Right lobe of liver (tissue), 4 donors: ENCODE measurements around the gene PHF2.

ENCODE experiments used
- POLR2A ChIP-seq: fragments of 450-650 bp; IDR thresholded peaks from one replicate; pipeline ENCODE4 v1.6.1; 2017; ENCODE audit warnings: antibody characterized with exemption, mild to moderate bottlenecking
- TF ChIP-seq, protein P1 (sequence below), 4 donors: fragments of 200-600 bp in 3 of 4; fragments of 450-650 bp in 1 of 4; IDR thresholded peaks; one replicate each; pipeline versions ENCODE4 v1.5.1 to v1.8.0; 2016 to 2022; ENCODE audit warnings: antibody characterized with exemption in 4 of 4, mild to moderate bottlenecking in 2 of 4
- donor health status: DM: no; HTN: no; CAD: no.
- donor health status: DM: no; HTN: no; CAD: no.
- donor health status: DM: no; HTN: yes; CAD: no.

DNA sequence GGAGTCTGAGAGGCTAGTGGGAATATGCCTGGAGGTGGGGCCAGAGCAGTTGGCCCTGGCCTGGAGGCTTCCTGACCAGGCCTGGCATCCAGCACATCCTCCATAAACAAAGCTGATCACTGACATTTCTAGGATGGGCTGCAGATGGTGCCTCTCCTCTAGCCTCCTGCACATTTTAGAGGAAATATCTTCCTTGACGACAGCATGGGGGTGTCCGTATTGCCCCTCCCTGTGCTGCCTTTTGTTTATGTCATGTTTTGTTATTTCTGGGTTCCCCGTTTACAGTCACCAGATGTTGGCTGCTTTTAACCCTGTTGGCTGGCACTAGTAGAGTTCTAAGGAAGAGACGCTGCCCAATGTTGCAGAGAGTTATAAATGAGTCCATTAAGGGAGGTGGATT lies 148.5 kb downstream of the PHF2 start:
- TF ChIP-seq, protein P1, sequence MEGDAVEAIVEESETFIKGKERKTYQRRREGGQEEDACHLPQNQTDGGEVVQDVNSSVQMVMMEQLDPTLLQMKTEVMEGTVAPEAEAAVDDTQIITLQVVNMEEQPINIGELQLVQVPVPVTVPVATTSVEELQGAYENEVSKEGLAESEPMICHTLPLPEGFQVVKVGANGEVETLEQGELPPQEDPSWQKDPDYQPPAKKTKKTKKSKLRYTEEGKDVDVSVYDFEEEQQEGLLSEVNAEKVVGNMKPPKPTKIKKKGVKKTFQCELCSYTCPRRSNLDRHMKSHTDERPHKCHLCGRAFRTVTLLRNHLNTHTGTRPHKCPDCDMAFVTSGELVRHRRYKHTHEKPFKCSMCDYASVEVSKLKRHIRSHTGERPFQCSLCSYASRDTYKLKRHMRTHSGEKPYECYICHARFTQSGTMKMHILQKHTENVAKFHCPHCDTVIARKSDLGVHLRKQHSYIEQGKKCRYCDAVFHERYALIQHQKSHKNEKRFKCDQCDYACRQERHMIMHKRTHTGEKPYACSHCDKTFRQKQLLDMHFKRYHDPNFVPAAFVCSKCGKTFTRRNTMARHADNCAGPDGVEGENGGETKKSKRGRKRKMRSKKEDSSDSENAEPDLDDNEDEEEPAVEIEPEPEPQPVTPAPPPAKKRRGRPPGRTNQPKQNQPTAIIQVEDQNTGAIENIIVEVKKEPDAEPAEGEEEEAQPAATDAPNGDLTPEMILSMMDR (IDR thresholded peaks at IDR 0.05) = no peak
- TF ChIP-seq POLR2A = no peak
